ENCODE measurements around the gene DIDO1.
"Not testable (repeated sequence)": the region's sequence is repeated elsewhere in the genome, so short reads cannot be mapped to it uniquely, and the experiment has no call there.

Gene DIDO1

DNA sequence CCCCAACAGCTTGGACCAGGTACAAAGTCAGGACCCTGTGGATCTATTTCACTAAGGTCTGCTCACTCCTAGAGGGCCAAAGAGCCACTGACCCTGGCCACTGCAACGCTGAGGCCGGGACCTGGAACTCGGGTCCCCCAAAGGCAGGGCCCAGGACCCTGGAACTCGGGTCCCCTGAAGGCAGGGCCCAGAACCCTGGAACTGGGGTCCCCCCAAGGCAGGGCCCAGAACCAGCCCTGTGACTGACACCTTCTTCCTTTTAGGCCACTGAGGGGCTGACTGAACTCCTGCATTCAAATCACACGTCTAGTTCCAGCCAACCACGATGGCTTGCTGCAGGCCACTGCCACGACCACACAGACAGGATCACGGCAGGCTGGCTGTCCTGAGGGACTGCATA lies 74.1 kb downstream of the DIDO1 start:
- no peak overlapping the region for H3K4me3 ChIP-seq (ENCODE audit: low read depth, low read length)
- TF ChIP-seq, protein P1, sequence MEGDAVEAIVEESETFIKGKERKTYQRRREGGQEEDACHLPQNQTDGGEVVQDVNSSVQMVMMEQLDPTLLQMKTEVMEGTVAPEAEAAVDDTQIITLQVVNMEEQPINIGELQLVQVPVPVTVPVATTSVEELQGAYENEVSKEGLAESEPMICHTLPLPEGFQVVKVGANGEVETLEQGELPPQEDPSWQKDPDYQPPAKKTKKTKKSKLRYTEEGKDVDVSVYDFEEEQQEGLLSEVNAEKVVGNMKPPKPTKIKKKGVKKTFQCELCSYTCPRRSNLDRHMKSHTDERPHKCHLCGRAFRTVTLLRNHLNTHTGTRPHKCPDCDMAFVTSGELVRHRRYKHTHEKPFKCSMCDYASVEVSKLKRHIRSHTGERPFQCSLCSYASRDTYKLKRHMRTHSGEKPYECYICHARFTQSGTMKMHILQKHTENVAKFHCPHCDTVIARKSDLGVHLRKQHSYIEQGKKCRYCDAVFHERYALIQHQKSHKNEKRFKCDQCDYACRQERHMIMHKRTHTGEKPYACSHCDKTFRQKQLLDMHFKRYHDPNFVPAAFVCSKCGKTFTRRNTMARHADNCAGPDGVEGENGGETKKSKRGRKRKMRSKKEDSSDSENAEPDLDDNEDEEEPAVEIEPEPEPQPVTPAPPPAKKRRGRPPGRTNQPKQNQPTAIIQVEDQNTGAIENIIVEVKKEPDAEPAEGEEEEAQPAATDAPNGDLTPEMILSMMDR (IDR thresholded peaks at IDR 0.05; ENCODE audit: low read depth, low read length) = no peak

GRCh38 chr20:62850333-62850974 lies 75.9 kb downstream of the DIDO1 start:
- TF ChIP-seq, protein P1 (IDR thresholded peaks at IDR 0.05; ENCODE audit: low read depth, low read length) = no peak
- no peak overlapping the region for H3K4me3 ChIP-seq (ENCODE audit: low read depth, low read length)

DNA sequence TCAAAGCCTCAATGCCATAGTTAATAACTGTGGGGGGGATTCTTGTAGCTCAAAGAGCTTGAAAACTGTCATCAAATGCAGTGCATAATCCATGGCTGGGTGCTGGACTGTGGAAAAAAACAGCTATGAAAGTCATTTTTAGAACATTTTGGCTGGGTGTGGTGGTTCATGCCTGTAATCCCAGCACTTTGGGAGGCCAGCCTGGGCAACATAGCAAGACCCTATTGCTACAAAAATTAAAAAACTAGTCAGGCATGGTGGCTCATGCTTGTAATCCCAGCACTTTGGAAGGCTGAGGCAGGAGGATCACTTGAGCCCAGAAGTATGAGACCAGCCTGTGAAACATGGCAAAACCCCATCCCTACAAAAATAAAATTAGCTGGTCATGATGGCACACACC lies 76.9 kb downstream of the DIDO1 start:
- TF ChIP-seq, protein P1 (IDR thresholded peaks at IDR 0.05; ENCODE audit: low read depth, low read length) = no peak
- H3K4me3 ChIP-seq (ENCODE audit: low read depth, low read length) = no peak overlapping the region

GRCh38 chr20:62848917-62849316 lies 77.4 kb downstream of the DIDO1 start:
- not testable (repeated sequence) for H3K4me3 ChIP-seq (ENCODE audit: low read depth, low read length)

DNA sequence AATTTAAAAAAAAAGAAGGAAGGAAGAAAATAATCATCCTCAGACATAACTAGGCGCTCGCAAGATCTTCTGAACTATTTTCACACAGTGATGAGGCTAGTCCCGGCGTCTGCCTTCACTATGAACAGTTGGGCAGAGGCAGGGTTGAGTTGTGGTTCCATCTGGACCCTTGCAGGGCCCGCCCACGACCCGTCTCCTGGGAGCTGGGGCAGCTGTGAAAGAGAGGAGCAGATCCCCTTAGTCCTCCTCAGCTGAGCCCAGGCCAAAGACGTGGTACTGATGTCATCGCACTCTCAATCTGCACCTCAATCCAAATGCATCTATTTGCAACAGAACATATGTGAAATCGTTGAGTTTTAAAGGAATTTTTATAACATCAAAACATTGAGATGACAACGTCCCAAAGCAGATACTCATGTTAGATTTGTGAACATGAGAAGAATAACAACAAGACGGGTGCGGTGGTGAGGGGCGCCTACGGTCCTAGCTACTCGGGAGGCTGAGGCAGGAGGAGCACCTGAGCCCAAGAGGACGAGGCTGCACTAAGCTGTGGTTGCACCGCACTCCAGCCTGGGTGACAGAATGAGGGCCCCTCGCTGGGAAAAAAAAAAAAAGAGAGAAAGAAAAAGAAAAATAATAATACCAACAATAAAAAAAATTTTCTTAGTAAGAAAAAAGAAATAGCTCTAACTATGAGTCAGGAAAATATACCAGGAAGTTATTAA lies 80.0 kb downstream of the DIDO1 start:
- TF ChIP-seq, protein P1 (IDR thresholded peaks at IDR 0.05; ENCODE audit: low read depth, low read length) = no peak

DNA sequence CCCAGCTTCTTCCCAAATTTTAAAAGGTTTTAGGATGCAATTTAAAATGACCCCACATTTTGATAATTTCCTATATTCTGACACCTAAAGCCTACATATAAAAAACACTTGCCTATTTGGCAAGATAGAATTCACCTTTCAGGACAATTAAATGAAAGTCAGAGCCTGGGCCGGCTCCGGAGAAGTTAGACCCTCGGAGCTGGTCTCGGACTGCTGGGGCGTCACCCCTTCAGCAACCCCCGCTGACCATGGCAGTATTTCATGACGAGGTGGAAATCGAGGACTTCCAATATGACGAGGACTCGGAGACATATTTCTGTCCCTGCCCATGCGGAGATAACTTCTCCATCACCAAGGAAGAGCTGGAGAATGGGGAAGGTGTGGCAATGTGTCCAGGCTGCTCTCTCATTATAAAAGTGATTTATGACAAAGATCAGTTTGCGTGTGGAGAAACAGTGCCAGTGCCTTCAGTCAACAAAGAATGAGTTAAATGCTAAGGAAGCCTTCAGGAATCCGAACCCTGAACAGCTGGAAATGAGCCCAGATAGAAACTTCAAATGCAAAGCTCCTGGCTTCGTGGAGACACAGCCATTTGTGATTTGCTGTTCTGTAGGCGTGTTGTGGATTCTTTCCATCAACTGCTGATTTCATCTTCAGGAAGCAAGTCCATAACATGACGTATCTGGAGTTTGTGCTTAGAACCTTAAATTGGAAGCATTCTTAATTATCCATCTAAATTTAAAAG lies 80.7 kb downstream of the DIDO1 start:
- TF ChIP-seq, protein P1 (IDR thresholded peaks at IDR 0.05; ENCODE audit: low read depth, low read length) = no peak
- no peak overlapping the region for H3K4me3 ChIP-seq (ENCODE audit: low read depth, low read length)

More for the DNA sequence above, 80.0 kb downstream of the DIDO1 start:
- no peak overlapping the region for H3K4me3 ChIP-seq (ENCODE audit: low read depth, low read length)

DNA sequence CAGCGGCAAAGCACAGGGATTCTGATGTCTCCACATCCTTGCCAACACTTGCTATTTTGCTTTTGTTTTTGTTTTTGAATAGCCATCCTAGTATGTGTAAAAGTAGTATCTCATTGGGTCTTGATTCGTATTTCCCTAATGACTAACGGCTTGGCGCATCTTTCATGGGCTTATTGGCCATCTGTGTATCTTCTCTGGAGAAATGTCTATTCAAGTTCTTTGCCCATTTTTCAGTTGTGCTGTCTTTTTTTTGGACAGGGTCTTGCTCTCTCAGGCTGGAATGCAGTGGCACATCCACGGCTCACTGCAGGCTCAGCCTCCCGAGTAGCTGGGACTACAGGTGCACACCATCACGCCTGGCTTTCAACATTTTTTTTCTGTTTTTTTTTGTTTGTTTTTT lies 82.1 kb downstream of the DIDO1 start:
- TF ChIP-seq, protein P1 (IDR thresholded peaks at IDR 0.05; ENCODE audit: low read depth, low read length) = no peak
- H3K4me3 ChIP-seq (ENCODE audit: low read depth, low read length) = no peak overlapping the region
